ENCODE data around the gene KRT15. TPM values are rescaled to one million over a fixed set of nuclear protein-coding genes. Genes with fewer than 3 reads are reported as not detected.
A peak's percentile ranks its signal among the peaks of the same experiment; 100 is the strongest.

The KRT15 gene
- total RNA-seq, 2 donors from 2014 or later = 0.24 to 0.37 TPM

- intact Hi-C loops (cut with DNase I) = no loop called here
- ATAC-seq = no peak
- DNase-seq = no peak
These were observed 6.0 kb downstream of the KRT15 start for GRCh38 chr17:41512546-41513167.

GRCh38 chr17:41511716-41512115 is 7.0 kb downstream of the KRT15 start:
- intact Hi-C loops (cut with DNase I) = no loop called here
- ATAC-seq (no peak), DNase-seq (no peak)

- ATAC-seq (peak in 1 of 2 donors; percentile 56), DNase-seq (no peak)
- intact Hi-C loops (cut with DNase I) = no loop called here
These were observed 7.6 kb downstream of the KRT15 start for GRCh38 chr17:41511116-41511515.

- intact Hi-C loops (cut with DNase I) = no loop called here
- DNase-seq (no peak), ATAC-seq (no peak)
These were observed 8.2 kb downstream of the KRT15 start for GRCh38 chr17:41510251-41511065.

GRCh38 chr17:41507315-41507880 is 11.3 kb downstream of the KRT15 start:
- no peak for ATAC-seq
- no peak for DNase-seq
- intact Hi-C loops (cut with DNase I) = no loop called here

DNA sequence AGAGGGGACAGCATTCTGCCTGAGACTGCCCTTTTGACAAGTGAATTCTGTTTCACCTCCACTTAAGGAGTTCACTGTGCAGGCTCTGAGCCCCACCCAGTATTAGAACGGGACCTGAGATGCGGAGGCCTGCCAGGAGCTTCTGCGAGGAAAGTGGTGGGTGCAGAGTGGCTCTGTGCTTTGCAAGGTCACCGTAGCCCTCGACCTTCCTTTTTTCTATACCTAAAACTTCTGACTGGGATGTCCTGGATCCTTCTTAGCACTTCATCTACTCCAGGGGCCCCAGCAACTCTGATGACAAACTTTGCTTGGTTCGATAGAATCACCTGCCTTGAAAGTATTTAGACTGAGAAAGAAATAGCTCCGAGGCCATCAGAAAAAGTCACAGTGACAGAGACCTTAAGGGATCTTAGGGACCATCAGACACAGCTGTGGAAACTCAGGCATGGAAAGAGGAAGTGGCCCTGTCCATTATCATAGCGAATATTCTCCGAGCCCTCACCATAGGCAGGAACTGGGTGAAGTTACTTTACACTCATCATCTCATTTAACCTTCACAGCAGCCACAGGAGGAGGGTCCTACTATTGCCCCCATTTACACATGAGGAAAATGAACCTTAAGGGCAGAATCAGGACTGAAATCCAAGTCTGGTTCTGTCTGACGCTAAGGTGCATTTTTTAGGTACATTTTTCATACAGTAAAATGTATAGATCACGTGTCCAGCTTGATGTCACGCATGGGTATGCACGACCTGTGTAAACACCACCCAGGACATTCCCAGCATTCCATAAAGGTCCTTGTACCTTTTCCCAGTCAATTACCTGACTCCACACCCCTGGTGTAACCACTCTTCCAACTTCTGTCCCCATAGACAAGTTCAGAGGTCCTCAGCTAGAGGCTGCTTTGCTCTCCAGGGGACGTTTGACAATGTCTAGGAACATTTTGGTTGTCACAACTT is 12.6 kb downstream of the KRT15 start:
- no peak for DNase-seq
- intact Hi-C loops (cut with DNase I) = no loop called here
- ATAC-seq = no peak

- DNase-seq (no peak), ATAC-seq (no peak)
- intact Hi-C loops (cut with DNase I) = no loop called here
These were observed 13.5 kb downstream of the KRT15 start, which contains the start of gene KRT13 for GRCh38 chr17:41505007-41505808. Gene KRT13 (minus strand): TSS chr17:41505612. CDS start chr17:41505550, 62 bp downstream.

DNA sequence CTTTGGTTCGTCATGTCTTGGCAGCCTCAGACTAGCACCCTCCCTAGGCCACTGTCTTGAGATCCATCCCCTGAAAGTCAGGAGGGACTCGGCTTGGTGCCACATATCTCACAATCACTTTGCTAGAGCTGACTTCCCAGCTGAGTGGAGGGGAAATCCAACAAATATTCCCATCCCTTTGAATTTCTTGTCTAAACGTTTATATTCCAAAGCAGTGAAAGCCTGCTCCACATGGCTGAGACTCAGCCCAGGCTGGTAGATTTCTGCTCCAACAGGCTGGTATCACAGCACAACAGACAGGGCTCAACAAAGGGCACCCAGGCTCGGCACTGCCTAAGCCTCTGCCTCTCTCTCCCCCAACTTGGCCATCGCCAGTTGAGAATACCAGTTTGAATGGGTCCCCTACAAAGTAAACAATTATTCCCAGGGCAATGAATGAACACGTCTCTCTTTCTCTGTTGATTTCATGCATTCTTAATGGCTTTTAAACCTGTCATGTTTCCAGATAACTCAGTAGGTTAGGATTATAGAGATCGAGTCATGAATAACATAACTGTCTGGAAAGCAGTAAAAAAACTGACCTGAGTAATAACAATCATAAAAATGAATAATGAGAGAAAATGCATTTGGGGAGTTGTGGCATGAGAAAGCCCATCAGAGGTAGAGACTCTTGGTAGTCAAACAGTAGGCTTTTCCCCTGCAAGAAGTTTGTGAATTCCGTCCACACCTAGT is 14.3 kb downstream of the KRT15 start:
- DNase-seq (no peak), ATAC-seq (no peak)
- intact Hi-C loops (cut with DNase I) = no loop called here

- intact Hi-C loops (cut with DNase I) = no loop called here
- DNase-seq (no peak), ATAC-seq (no peak)
These were observed 15.5 kb downstream of the KRT15 start for GRCh38 chr17:41503202-41503601.

DNA sequence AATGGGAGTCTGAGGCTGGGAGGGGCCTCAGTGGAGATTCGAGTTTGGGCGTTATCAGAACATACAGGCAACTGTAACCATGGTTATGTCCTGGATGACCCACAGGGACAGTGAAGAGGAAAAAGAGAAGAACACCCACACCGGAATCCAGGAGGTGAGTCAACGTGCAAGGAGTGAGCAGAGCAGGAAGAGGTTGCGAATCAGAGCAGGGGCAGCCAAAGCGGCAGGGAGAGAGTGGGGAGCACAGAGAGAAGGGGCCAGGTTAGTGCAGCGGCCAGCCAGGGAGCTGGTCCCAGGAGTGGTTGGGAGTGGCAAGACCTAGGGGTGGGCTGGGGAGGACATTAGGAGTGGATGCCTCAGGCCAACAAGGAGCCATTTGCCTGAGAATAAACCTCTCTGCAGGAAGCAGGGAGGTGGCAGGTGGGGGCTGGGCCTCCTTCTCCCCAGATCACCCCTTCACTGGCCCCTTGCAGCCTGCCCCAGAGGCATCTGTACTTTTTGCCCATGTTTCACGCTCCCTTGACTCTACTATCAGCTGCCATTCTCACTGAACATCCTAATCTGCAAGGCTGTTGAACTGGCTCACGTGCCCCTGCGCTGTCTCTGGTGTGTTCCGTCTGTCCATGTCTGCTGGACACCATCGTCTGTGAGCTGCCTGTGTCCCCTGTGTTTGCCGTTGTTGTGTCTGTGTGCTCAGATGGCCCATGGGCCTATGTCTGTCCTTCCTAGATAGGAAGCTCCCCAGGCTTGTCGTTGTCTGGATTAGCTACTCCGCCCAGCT is 18.4 kb downstream of the KRT15 start:
- peak in 1 of 2 donors; percentile 51 for ATAC-seq
- intact Hi-C loops (cut with DNase I) = no loop called here
- no peak for DNase-seq

DNA sequence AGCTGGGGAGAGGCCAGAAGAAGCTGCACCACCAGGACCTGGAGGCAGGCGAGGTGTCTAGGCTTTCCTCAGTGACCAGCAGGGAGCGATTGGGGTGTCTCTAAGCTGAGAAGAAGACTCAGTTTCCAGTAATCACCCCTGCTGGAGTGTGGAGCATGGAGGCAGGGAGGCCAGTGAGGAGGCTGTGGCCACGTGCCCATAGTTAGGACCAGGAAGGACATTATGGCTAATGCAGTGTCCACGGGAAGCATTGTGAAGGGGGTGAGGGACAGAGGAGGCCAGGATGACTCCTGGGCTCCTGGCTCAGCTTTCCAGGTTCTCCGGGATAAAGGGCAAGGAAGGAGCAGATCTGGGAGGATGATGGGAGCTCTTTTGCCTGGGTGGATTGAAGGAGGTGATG is 19.0 kb downstream of the KRT15 start:
- intact Hi-C loops (cut with DNase I) = no loop called here
- no peak for ATAC-seq

DNA sequence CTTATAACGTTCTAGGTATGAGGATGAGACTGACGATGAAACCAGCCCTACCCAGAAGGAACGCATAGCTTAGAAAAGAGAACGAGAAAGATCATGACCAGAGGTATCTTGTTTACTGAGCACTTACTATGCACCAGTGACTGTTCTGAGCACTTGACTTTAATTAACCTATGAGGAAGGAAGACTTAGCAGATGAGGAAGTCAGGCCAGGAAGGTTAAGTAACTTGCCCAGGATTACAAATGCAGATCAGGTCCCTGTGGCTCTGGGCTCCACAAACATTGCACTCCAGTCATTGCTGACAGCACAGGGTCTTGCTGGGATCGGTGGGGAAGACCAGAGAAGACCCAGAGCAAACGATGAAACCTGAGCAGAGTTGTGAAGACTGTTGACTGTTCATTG is 20.4 kb downstream of the KRT15 start:
- intact Hi-C loops (cut with DNase I) = no loop called here
- DNase-seq (no peak), ATAC-seq (peak in 1 of 2 donors; percentile 4)

More for the DNA sequence above, 19.0 kb downstream of the KRT15 start:
- DNase-seq = no peak

DNA sequence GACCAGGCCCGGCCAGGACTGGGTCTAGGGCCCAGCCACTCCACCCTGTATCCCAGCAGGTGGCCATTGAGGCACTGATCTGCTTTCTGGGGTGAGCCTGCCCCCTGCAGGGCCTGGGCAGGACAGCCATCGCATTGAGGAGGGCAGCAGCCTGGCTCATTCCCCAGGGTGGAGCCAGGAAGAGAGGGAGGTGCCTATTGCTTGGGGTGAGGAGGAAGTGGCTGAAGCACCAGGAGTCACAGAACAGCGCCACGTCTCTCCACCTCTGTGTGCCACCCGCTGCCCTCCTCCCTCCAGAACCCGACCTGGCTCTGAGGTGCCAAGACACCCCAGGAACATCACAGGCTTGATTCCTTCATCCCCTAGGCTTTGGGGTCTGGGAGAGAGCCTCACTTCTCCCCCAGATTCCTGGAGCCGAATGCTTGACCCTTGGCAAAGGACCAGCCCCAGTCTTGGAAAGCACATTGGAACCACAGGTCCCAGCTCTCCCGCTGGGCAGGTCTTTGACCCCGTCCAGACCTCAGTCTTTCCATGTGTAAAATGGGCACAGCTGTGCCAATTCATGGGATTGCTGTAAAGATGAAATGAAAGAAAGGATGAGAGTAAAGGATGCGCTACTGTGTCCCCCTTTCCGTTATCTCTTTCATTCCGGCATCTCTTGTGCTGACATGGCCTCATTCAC is 21.7 kb downstream of the KRT15 start:
- intact Hi-C loops (cut with DNase I) = no loop called here

GRCh38 chr17:41494524-41494923 is 24.2 kb downstream of the KRT15 start:
- ATAC-seq (peak in 1 of 2 donors; percentile 40), DNase-seq (no peak)
- intact Hi-C loops (cut with DNase I) = no loop called here

More for the DNA sequence above, 21.7 kb downstream of the KRT15 start:
- peak; percentile 76 for DNase-seq
- ATAC-seq = peak; percentile 84 to 90

GRCh38 chr17:41492771-41493170 is 25.9 kb downstream of the KRT15 start:
- peak; percentile 41 for DNase-seq
- intact Hi-C loops (cut with DNase I) = no loop called here
- ATAC-seq = no peak

DNA sequence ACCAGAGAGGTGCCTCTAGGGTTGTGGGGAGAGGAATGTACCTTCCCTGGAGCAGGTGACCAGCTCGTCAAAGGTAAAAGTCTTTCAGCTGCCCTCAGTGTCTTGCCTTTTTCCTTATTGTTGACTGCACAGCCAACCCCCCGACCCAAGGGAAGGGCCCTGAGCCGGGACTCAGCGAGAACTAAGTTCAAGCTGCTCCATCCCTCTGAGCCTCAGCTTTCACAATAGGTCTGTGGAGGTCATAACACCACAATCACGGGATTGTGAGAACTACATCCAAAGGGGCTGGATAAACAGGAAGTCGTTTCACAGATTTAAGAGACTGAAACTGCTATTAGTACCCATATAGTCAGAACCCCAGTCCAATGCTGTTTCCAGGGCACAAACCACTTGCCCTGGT is 26.3 kb downstream of the KRT15 start:
- DNase-seq (no peak), ATAC-seq (peak in 1 of 2 donors; percentile 41)
- intact Hi-C loops (cut with DNase I) = no loop called here
